ENCODE data around the gene AOPEP.

GRCh38 chr9:94960964-94961363 lies 234.5 kb downstream of the AOPEP start:
- TF ChIP-seq CTCF (IDR thresholded peaks at IDR 0.05), result no peak
- no peak for TF ChIP-seq POLR2AphosphoS5 (IDR thresholded peaks at IDR 0.05; ENCODE audit: insufficient read depth in 1 of 2, low read depth in 1 of 2)
- no peak for TF ChIP-seq POLR2A (IDR thresholded peaks at IDR 0.05)
